Mesenchymal stem cell (in vitro differentiated cells and primary cell): ENCODE measurements around the gene ZSCAN1.

Source experiments
- DNase-seq: peaks from one replicate; pipeline ENCODE4 v3.0.0-alpha.2; 2013
- H2AFZ ChIP-seq: one replicate; pipeline ENCODE4 v1.6.1; 2013; ENCODE audit warnings: low read depth, mild to moderate bottlenecking, control low read depth, inconsistent platforms, low read length, moderate library complexity
- H2AK5ac ChIP-seq: 2 replicates; pipeline ENCODE4 v1.6.1; 2013; ENCODE audit warnings: low read length, moderate library complexity, mild to moderate bottlenecking, inconsistent platforms; ENCODE audit not compliant: severe bottlenecking
- H2BK120ac ChIP-seq: one replicate; pipeline ENCODE4 v1.6.1; 2013; ENCODE audit warnings: low read depth, mild to moderate bottlenecking, inconsistent platforms, low read length, moderate library complexity
- H2BK12ac ChIP-seq, 2 experiments: one replicate each; pipeline ENCODE4 v1.6.1; 2013; ENCODE audit warnings: inconsistent platforms in 2 of 2, low read length in 2 of 2, mild to moderate bottlenecking in 2 of 2, moderate library complexity in 2 of 2, control low read depth in 1 of 2
- H2BK15ac ChIP-seq: one replicate; pipeline ENCODE4 v1.6.1; 2013; ENCODE audit warnings: mild to moderate bottlenecking, low read depth, inconsistent platforms; ENCODE audit not compliant: poor library complexity, severe bottlenecking
- H2BK5ac ChIP-seq: 2 replicates; pipeline ENCODE4 v1.6.1; 2013; ENCODE audit warnings: low read depth, mild to moderate bottlenecking, low read length, control low read depth, inconsistent platforms; ENCODE audit not compliant: poor library complexity, severe bottlenecking
- H3K14ac ChIP-seq, 2 experiments: one replicate each; pipeline ENCODE4 v1.6.1; 2013; ENCODE audit warnings: inconsistent platforms in 2 of 2, low read length in 2 of 2, control low read depth in 1 of 2, mild to moderate bottlenecking in 1 of 2, moderate library complexity in 1 of 2
- H3K18ac ChIP-seq, 2 experiments: one replicate each; pipeline ENCODE4 v1.6.1; 2013; ENCODE audit warnings: inconsistent platforms in 2 of 2, low read length in 2 of 2, control low read depth in 1 of 2, low read depth in 1 of 2, mild to moderate bottlenecking in 1 of 2
- H3K23ac ChIP-seq, 2 experiments: one replicate each; pipeline ENCODE4 v1.6.1; 2013; ENCODE audit warnings: inconsistent platforms in 2 of 2, low read length in 2 of 2, mild to moderate bottlenecking in 2 of 2, moderate library complexity in 2 of 2, control low read depth in 1 of 2
- H3K27ac ChIP-seq: 2 replicates; pipeline ENCODE4 v1.5.1; 2013; ENCODE audit warnings: mild to moderate bottlenecking, moderate library complexity, low read length, control low read depth, inconsistent platforms; ENCODE audit not compliant: poor library complexity, severe bottlenecking
- H3K27me3 ChIP-seq, 2 experiments: 2 replicates each; pipeline versions ENCODE4 v1.6.1 to v1.7.0; 2013; ENCODE audit warnings: low read length in 2 of 2, mild to moderate bottlenecking in 2 of 2, moderate library complexity in 2 of 2, control low read depth in 1 of 2, inconsistent platforms in 1 of 2; ENCODE audit not compliant: control insufficient read depth in 1 of 2, insufficient read depth in 1 of 2
- H3K36me3 ChIP-seq, 2 experiments: 2 replicates each; pipeline versions ENCODE4 v1.6.1 to v1.7.0; 2013; ENCODE audit warnings: low read length in 2 of 2, control low read depth in 1 of 2, inconsistent platforms in 1 of 2, low read depth in 1 of 2, mild to moderate bottlenecking in 1 of 2; ENCODE audit not compliant: insufficient read depth in 2 of 2, control insufficient read depth in 1 of 2
- H3K4ac ChIP-seq, 2 experiments: one replicate each; pipeline ENCODE4 v1.6.1; 2013; ENCODE audit warnings: inconsistent platforms in 2 of 2, low read length in 2 of 2, mild to moderate bottlenecking in 2 of 2, moderate library complexity in 2 of 2, control low read depth in 1 of 2, low read depth in 1 of 2
- H3K4me1 ChIP-seq: 2 replicates; pipeline ENCODE4 v1.6.1; 2013; ENCODE audit warnings: low read depth, low read length, control low read depth; ENCODE audit not compliant: control insufficient read depth, insufficient read depth
- H3K4me2 ChIP-seq: 2 replicates; pipeline ENCODE4 v1.6.1; 2013; ENCODE audit warnings: low read length, mild to moderate bottlenecking, inconsistent platforms; ENCODE audit not compliant: poor library complexity, severe bottlenecking
- H3K4me3 ChIP-seq, 2 experiments: 2 replicates each; pipeline versions ENCODE4 v1.5.1 to v1.7.0; 2013; ENCODE audit warnings: low read length in 2 of 2, mild to moderate bottlenecking in 2 of 2, control low read depth in 1 of 2, low read depth in 1 of 2; ENCODE audit not compliant: insufficient read depth in 1 of 2
- H3K79me1 ChIP-seq: replicated peaks from 2 replicates; pipeline ENCODE4 v1.6.1; 2013; ENCODE audit warnings: mild to moderate bottlenecking, control low read depth, low read length, inconsistent platforms; ENCODE audit not compliant: poor library complexity, severe bottlenecking
- H3K9ac ChIP-seq: 2 replicates; pipeline ENCODE4 v1.7.0; 2013; ENCODE audit warnings: mild to moderate bottlenecking, low read length, moderate library complexity
- H3K9me3 ChIP-seq: 2 replicates; pipeline ENCODE4 v1.7.0; 2013; ENCODE audit warnings: mild to moderate bottlenecking, low read length; ENCODE audit not compliant: control insufficient read depth
- H4K8ac ChIP-seq: one replicate; pipeline ENCODE4 v1.6.1; 2013; ENCODE audit warnings: inconsistent platforms, mild to moderate bottlenecking, low read length, moderate library complexity
- H4K91ac ChIP-seq: one replicate; pipeline ENCODE4 v1.6.1; 2013; ENCODE audit warnings: mild to moderate bottlenecking, low read length, inconsistent platforms
- WGBS: methylation state at CpG from one replicate; pipeline ENCODE4 v1.1.7; 2013; ENCODE audit warnings: mixed read lengths; 5-methylcytosine and 5-hydroxymethylcytosine counted together

ZSCAN1 gene

DNA sequence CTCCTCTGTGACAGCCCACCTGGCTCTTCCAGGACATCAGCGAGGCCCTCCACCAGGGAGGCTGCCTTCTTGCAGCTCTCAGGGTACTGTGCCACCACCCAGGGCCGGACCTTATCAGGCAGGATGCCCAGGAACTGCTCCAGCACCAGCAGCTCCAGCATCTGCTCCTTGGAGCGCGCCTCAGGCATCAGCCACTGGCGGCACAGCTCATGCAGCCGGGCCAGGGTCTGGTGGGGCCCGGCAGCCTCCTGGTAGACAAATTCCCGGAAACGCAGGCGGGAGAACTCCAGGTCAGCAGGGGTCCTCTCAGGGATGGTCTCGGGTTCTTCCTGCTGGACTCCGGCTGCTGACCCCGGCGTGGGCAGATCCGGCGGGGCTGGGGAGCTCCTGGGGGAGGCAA, 56.0 kb downstream of the ZSCAN1 start:
- Histone ChIP-seq H2BK15ac (no peak overlapping the region), H2AFZ (no peak overlapping the region), H3K79me1 (peaks cover 7% of the 10 kb centered on the region), H4K91ac (no peak overlapping the region), H2AK5ac (no peak overlapping the region), H3K18ac (no peak overlapping the region), H3K27me3 (no peaks in the 10 kb centered on the region), H3K9me3 (peaks cover 44% of the 10 kb centered on the region), H3K9ac (no peak overlapping the region), H2BK12ac (no peak overlapping the region), H3K27ac (no peak overlapping the region), H3K23ac (no peak overlapping the region), H3K4me1 (peaks cover 1% of the 10 kb centered on the region), H2BK120ac (no peak overlapping the region), H3K14ac (no peak overlapping the region), H3K36me3 (peaks cover 23 to 66% of the 10 kb centered on the region in 2 experiments), H2BK5ac (no peak overlapping the region), H3K4me3 (no peak overlapping the region), H3K4me2 (no peak overlapping the region), H3K4ac (no peak overlapping the region), H4K8ac (no peak overlapping the region)
- 91% methylated on average over 16 of the region's 16 CpGs for WGBS
- no peak for DNase-seq

DNA sequence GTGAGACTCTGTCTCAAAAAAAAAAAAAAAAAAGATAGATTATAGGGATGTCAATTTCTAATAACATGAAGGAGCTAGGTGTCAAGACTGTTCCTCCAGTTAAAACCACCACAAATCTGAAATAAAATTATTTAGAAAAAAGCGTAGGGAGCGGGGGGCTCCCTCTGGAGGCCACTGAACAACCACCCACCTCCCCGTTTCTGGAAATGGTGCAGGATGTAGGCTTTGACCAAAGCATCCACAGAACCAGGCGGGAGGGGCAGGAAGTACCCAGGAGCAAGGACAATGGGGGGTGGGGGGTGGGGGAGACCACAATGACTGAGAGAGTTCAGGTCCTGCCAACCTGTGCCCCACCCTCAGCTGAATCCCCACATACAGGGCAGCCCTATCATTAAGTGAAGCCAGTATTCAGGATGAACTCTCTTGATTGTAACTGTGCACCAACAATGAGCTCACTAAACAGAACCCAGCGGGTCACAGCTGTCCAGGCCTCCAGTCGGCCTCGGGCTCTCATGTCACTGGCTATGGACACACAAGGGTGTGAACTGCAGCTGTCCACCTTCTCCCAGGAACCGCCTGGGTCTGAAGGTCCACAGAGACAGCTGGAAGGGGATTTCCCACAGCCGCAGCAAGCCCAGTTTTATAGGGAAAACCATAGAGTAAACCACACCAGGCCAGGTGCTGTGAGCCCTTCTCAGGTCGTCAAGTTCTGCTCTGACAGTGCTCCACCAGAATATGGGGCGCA, 57.6 kb downstream of the ZSCAN1 start:
- 86% methylated on average over 11 of the region's 11 CpGs for WGBS
- H4K91ac ChIP-seq: no peak overlapping the region
- peaks cover 1% of the 10 kb centered on the region for H3K4me1 ChIP-seq
- H3K18ac ChIP-seq: no peak overlapping the region
- H4K8ac ChIP-seq: no peak overlapping the region
- no peak overlapping the region for H2AK5ac ChIP-seq
- H3K27ac ChIP-seq: no peak overlapping the region
- no peak overlapping the region for H2AFZ ChIP-seq
- H3K9ac ChIP-seq: no peak overlapping the region
- no peak overlapping the region for H2BK120ac ChIP-seq
- H2BK12ac ChIP-seq: no peak overlapping the region
- no peak overlapping the region for H3K4ac ChIP-seq
- H3K36me3 ChIP-seq: peaks cover 16 to 66% of the 10 kb centered on the region in 2 experiments
- H3K79me1 ChIP-seq: peaks cover 21% of the 10 kb centered on the region
- no peak overlapping the region for H3K23ac ChIP-seq
- no peak overlapping the region for H3K14ac ChIP-seq
- no peak for DNase-seq
- H3K4me2 ChIP-seq: no peak overlapping the region
- no peak overlapping the region for H2BK5ac ChIP-seq
- no peak overlapping the region for H2BK15ac ChIP-seq
- H3K9me3 ChIP-seq: peaks cover 54% of the 10 kb centered on the region
- no peak overlapping the region for H3K4me3 ChIP-seq
- no peaks in the 10 kb centered on the region for H3K27me3 ChIP-seq

DNA sequence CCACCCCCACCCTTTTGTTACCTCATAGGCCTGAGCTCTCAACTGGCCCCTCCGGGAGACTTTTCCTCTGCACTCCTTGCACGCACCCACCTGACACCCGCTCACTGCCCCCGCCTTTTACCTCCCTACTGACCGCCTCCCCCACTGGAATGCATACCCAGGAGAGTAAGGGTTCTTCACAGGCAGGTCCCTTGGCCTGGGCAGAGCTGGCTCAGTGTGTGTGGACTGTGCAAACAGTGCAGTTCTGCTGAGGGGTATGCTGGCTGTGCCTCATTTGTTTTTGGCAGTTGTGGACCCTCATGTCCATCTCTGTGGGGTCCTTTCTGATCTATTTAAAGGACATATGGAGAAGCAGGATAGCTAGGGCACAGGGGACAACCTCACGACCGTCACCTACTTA, 59.2 kb downstream of the ZSCAN1 start:
- Histone ChIP-seq H3K4me1 (peaks cover 5% of the 10 kb centered on the region), H2AFZ (no peak overlapping the region), H2AK5ac (no peak overlapping the region), H3K9me3 (peaks cover 57% of the 10 kb centered on the region), H3K14ac (no peak overlapping the region), H2BK120ac (no peak overlapping the region), H3K4me2 (no peak overlapping the region), H3K27ac (no peak overlapping the region), H3K9ac (no peak overlapping the region), H2BK15ac (no peak overlapping the region), H4K91ac (no peak overlapping the region), H3K36me3 (peaks cover 12 to 56% of the 10 kb centered on the region in 2 experiments), H2BK12ac (no peak overlapping the region), H4K8ac (no peak overlapping the region), H3K4ac (no peak overlapping the region), H3K79me1 (peaks cover 35% of the 10 kb centered on the region), H3K18ac (no peak overlapping the region), H3K23ac (no peak overlapping the region), H3K27me3 (no peaks in the 10 kb centered on the region), H2BK5ac (no peak overlapping the region), H3K4me3 (no peak overlapping the region)
- no peak for DNase-seq
- 96% methylated on average over 5 of the region's 7 CpGs for WGBS

DNA sequence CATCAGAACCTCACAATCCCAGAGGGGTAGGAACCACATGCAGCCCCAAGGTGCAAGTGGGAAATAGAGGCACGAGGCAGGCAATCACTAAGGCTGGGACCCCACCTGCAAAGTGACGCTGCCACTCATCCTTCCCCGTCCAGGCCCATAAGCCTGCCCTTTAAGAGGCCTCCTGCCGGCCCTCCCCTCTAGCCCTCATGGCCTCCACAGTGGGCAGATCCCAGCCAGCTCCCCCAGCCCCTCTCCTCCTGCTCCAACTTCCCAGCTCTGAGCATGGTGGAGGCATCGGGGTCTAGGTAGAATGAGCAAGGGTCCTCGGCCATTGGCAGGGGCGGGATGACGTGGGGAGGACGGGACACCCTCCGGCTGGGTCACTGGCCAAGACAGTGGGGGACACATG, 61.5 kb downstream of the ZSCAN1 start:
- no peak overlapping the region for H2AK5ac ChIP-seq

More for the DNA sequence above, 61.5 kb downstream of the ZSCAN1 start:
- no peak overlapping the region for H3K4me2 ChIP-seq
- H3K9ac ChIP-seq: no peak overlapping the region
- no peak overlapping the region for H4K91ac ChIP-seq
- no peak overlapping the region for H3K18ac ChIP-seq
- H2BK120ac ChIP-seq: no peak overlapping the region
- H3K23ac ChIP-seq: no peak overlapping the region
- no peak overlapping the region for H2BK12ac ChIP-seq
- WGBS: 97% methylated on average over 10 of the region's 10 CpGs
- no peak overlapping the region for H4K8ac ChIP-seq
- no peak overlapping the region for H3K27ac ChIP-seq
- peaks cover 62% of the 10 kb centered on the region for H3K9me3 ChIP-seq
- H2AFZ ChIP-seq: no peak overlapping the region
- no peak overlapping the region for H2BK15ac ChIP-seq
- no peak overlapping the region for H3K4me3 ChIP-seq
- H3K14ac ChIP-seq: no peak overlapping the region
- peaks cover 5% of the 10 kb centered on the region for H3K4me1 ChIP-seq
- no peak overlapping the region for H3K4ac ChIP-seq
- H2BK5ac ChIP-seq: no peak overlapping the region
- no peak for DNase-seq
- H3K79me1 ChIP-seq: peaks cover 35% of the 10 kb centered on the region
- peaks cover 4 to 41% of the 10 kb centered on the region in 2 experiments for H3K36me3 ChIP-seq
- H3K27me3 ChIP-seq: no peaks in the 10 kb centered on the region
